GM12878 (cell line): ENCODE data around the gene MID1.

ENCODE experiments used
- ASH2L ChIP-seq: fragments of 300-600, 200-600 bp; sonication (generic); IDR thresholded peaks from 2 replicates; pipeline ENCODE4 v1.6.1; 2017; ENCODE audit warnings: low read depth, mild to moderate bottlenecking, borderline replicate concordance
- CHD4 ChIP-seq: fragments of 200-600 bp; sonication (generic); IDR thresholded peaks from 2 replicates; pipeline ENCODE4 v1.6.1; 2016; ENCODE audit warnings: mild to moderate bottlenecking
- CREB1 ChIP-seq: IDR thresholded peaks from 2 replicates; pipeline ENCODE4 v1.6.1; 2012; ENCODE audit warnings: low read depth, mild to moderate bottlenecking, inconsistent platforms
- CTCF ChIP-seq, 3 experiments: IDR thresholded peaks in 2 of 3; conservative IDR thresholded peaks in 1 of 3; 2 replicates each; pipeline ENCODE4 v1.5.1; 2011; ENCODE audit warnings: low read depth in 3 of 3, low read length in 3 of 3, mild to moderate bottlenecking in 3 of 3, control low read depth in 2 of 3, moderate library complexity in 2 of 3, inconsistent platforms in 1 of 3, mixed read lengths in 1 of 3; ENCODE audit not compliant: control insufficient read depth in 2 of 3, insufficient read depth in 1 of 3; ENCODE audit errors: extremely low read depth in 1 of 3
- ETV6 ChIP-seq, 2 experiments: fragments of 450-650 bp in 1 of 2; IDR thresholded peaks in 1 of 2; conservative IDR thresholded peaks in 1 of 2; 2 replicates each; pipeline ENCODE4 v1.6.1; 2014; ENCODE audit warnings: antibody characterized with exemption in 1 of 2, borderline replicate concordance in 1 of 2, low read depth in 1 of 2, mild to moderate bottlenecking in 1 of 2, moderate library complexity in 1 of 2
- EZH2 ChIP-seq: IDR thresholded peaks from 2 replicates; pipeline ENCODE4 v1.6.1; 2012; ENCODE audit warnings: low read depth, mild to moderate bottlenecking, control low read depth, inconsistent platforms, low read length, borderline replicate concordance; ENCODE audit not compliant: control insufficient read depth
- HDAC2 ChIP-seq: fragments of 200-600 bp; sonication (generic); IDR thresholded peaks from 2 replicates; pipeline ENCODE4 v1.6.1; 2017
- POLR2A ChIP-seq: IDR thresholded peaks from 2 replicates; pipeline ENCODE4 v1.6.1; 2011; ENCODE audit warnings: low read depth, mild to moderate bottlenecking, low read length
- POLR2AphosphoS5 ChIP-seq: IDR thresholded peaks from 2 replicates; pipeline ENCODE4 v1.6.1; 2011; ENCODE audit warnings: mild to moderate bottlenecking, low read length, inconsistent platforms
- RCOR1 ChIP-seq: conservative IDR thresholded peaks from 2 replicates; pipeline ENCODE4 v1.6.1; 2012; ENCODE audit warnings: low read depth, low read length, improper control_type of control experiment
- SREBF2 ChIP-seq: IDR thresholded peaks from 2 replicates; pipeline ENCODE4 v1.6.1; 2012; ENCODE audit warnings: mild to moderate bottlenecking, low read length
- SRF ChIP-seq, 2 experiments: IDR thresholded peaks; 2 replicates each; pipeline ENCODE4 v1.6.1; 2011; ENCODE audit warnings: low read depth in 2 of 2, low read length in 2 of 2, mild to moderate bottlenecking in 1 of 2, moderate library complexity in 1 of 2
- TAF1 ChIP-seq: IDR thresholded peaks from 2 replicates; pipeline ENCODE4 v1.6.1; 2011; ENCODE audit warnings: mild to moderate bottlenecking, low read depth, low read length, borderline replicate concordance
- TF ChIP-seq, protein P1 (sequence below): IDR thresholded peaks from 2 replicates; pipeline ENCODE4 v1.6.1; 2012; ENCODE audit warnings: low read depth, low read length, improper control_type of control experiment

DNA sequence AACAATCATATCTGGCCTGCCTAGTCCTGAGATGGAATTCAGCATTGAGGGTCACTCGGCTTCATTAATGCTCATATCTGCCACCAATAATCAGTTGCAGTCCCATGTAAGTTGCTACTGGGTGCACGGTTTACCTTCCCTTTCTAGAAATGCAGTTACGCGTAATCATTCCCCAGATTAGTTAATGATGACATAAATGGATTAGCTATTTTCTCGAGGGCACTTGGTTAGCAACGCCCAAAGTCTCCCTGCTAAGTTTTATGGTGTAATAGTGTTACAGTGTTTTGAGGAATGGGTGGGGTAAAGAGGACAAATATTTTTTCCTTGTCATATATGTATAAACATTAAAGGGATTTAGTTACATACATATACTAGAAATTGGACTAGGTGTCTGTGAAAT is 118.8 kb downstream of the MID1 start:
- TF ChIP-seq HDAC2 (no peak), CREB1 (no peak), CTCF (IDR thresholded peaks at IDR 0.05 in 2 of 3, conservative IDR thresholded peaks at IDR 0.05 in 1 of 3; ENCODE audit: control insufficient read depth in 2 of 3, extremely low read depth in 1 of 3, insufficient read depth in 1 of 3, low read depth in 3 of 3, low read length in 3 of 3) (no peak), POLR2AphosphoS5 (no peak), RCOR1 (no peak), SRF (IDR thresholded peaks at IDR 0.05; ENCODE audit: low read depth in 2 of 2, low read length in 2 of 2) (no peak), ASH2L (no peak), SREBF2 (no peak), POLR2A (no peak), EZH2 (no peak), ETV6 (conservative IDR thresholded peaks at IDR 0.05 in 1 of 2, IDR thresholded peaks at IDR 0.05 in 1 of 2; ENCODE audit: borderline replicate concordance in 1 of 2, low read depth in 1 of 2) (no peak), CHD4 (no peak), TAF1 (no peak)
- TF ChIP-seq, protein P1, sequence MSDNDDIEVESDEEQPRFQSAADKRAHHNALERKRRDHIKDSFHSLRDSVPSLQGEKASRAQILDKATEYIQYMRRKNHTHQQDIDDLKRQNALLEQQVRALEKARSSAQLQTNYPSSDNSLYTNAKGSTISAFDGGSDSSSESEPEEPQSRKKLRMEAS = no peak
